H9 (cell line): ENCODE measurements around the gene DLEC1. TPM values are rescaled to one million over a fixed set of nuclear protein-coding genes. Genes with fewer than 3 reads are reported as not detected.
"Not testable (repeated sequence)": the region's sequence is repeated elsewhere in the genome, so short reads cannot be mapped to it uniquely, and the experiment has no call there.

Experiments used
- DNase-seq: peaks from one replicate; pipeline ENCODE4 v3.0.0-alpha.2; 2017
- H2AFZ ChIP-seq: one replicate; pipeline ENCODE4 v1.6.1; 2013; ENCODE audit warnings: mild to moderate bottlenecking, low read length, control low read depth, moderate library complexity
- H2AK5ac ChIP-seq: 2 replicates; pipeline ENCODE4 v1.6.1; 2013; ENCODE audit warnings: low read length, control low read depth, mixed read lengths; ENCODE audit not compliant: insufficient read length
- H2BK120ac ChIP-seq: one replicate; pipeline ENCODE4 v1.6.1; 2013; ENCODE audit warnings: low read depth, mild to moderate bottlenecking, low read length, control low read depth, inconsistent platforms; ENCODE audit not compliant: poor library complexity, severe bottlenecking
- H2BK12ac ChIP-seq: 2 replicates; pipeline ENCODE4 v1.6.1; 2013; ENCODE audit warnings: low read length, control low read depth, mixed read lengths, low read depth; ENCODE audit not compliant: insufficient read length
- H2BK15ac ChIP-seq: 2 replicates; pipeline ENCODE4 v1.6.1; 2013; ENCODE audit warnings: low read depth, low read length, control low read depth
- H2BK20ac ChIP-seq: one replicate; pipeline ENCODE4 v1.6.1; 2013; ENCODE audit warnings: low read depth, mild to moderate bottlenecking, low read length, control low read depth, inconsistent platforms; ENCODE audit not compliant: poor library complexity, severe bottlenecking
- H2BK5ac ChIP-seq: 2 replicates; pipeline ENCODE4 v1.6.1; 2013; ENCODE audit warnings: low read length, control low read depth, mixed read lengths; ENCODE audit not compliant: insufficient read length
- H3K14ac ChIP-seq: 2 replicates; pipeline ENCODE4 v1.6.1; 2013; ENCODE audit warnings: low read length, control low read depth; ENCODE audit not compliant: insufficient read depth
- H3K18ac ChIP-seq: 2 replicates; pipeline ENCODE4 v1.6.1; 2013; ENCODE audit warnings: low read depth, mild to moderate bottlenecking, mixed read lengths, low read length, control low read depth; ENCODE audit not compliant: insufficient read length
- H3K23ac ChIP-seq: 2 replicates; pipeline ENCODE4 v1.6.1; 2013; ENCODE audit warnings: low read length, control low read depth, mixed read lengths, low read depth; ENCODE audit not compliant: insufficient read length
- H3K23me2 ChIP-seq: 2 replicates; pipeline ENCODE4 v1.6.1; 2013; ENCODE audit warnings: low read depth, mild to moderate bottlenecking, mixed read lengths, low read length, control low read depth; ENCODE audit not compliant: insufficient read length, poor library complexity, severe bottlenecking
- H3K27ac ChIP-seq: 2 replicates; pipeline ENCODE4 v1.5.1; 2013; ENCODE audit warnings: low read length, control low read depth, mixed read lengths, low read depth; ENCODE audit not compliant: insufficient read length
- H3K27me3 ChIP-seq: 2 replicates; pipeline ENCODE4 v1.6.1; 2013; ENCODE audit warnings: low read length, control low read depth, inconsistent platforms; ENCODE audit not compliant: insufficient read depth
- H3K4ac ChIP-seq: 2 replicates; pipeline ENCODE4 v1.6.1; 2013; ENCODE audit warnings: low read depth, mild to moderate bottlenecking, control low read depth, inconsistent platforms, low read length, moderate library complexity
- H3K4me1 ChIP-seq: 2 replicates; pipeline ENCODE4 v1.6.1; 2013; ENCODE audit warnings: low read length, control low read depth, inconsistent platforms; ENCODE audit not compliant: insufficient read depth
- H3K4me2 ChIP-seq: 2 replicates; pipeline ENCODE4 v1.6.1; 2013; ENCODE audit warnings: low read length, control low read depth, mixed read lengths; ENCODE audit not compliant: insufficient read length, insufficient read depth
- H3K56ac ChIP-seq: 2 replicates; pipeline ENCODE4 v1.6.1; 2013; ENCODE audit warnings: low read depth, mild to moderate bottlenecking, mixed read lengths, low read length, control low read depth; ENCODE audit not compliant: insufficient read length
- H3K79me1 ChIP-seq: 2 replicates; pipeline ENCODE4 v1.6.1; 2013; ENCODE audit warnings: low read depth, mild to moderate bottlenecking, moderate library complexity, low read length, control low read depth, inconsistent platforms; ENCODE audit not compliant: insufficient read depth, poor library complexity, severe bottlenecking
- H3K79me2 ChIP-seq: 2 replicates; pipeline ENCODE4 v1.6.1; 2013; ENCODE audit warnings: low read length, control low read depth, inconsistent platforms; ENCODE audit not compliant: insufficient read depth
- H3K9ac ChIP-seq: 2 replicates; pipeline ENCODE4 v1.6.1; 2013; ENCODE audit warnings: low read length, control low read depth, mixed read lengths; ENCODE audit not compliant: insufficient read length; ENCODE audit errors: extremely low read depth
- H3K9me3 ChIP-seq: one replicate; pipeline ENCODE4 v1.6.1; 2013; ENCODE audit warnings: low read depth, low read length, inconsistent platforms; ENCODE audit not compliant: control insufficient read depth
- H3T11ph ChIP-seq: one replicate; pipeline ENCODE4 v1.6.1; 2013; ENCODE audit warnings: mild to moderate bottlenecking, low read length, control low read depth, inconsistent platforms
- H4K20me1 ChIP-seq: one replicate; pipeline ENCODE4 v1.6.1; 2013; ENCODE audit not compliant: control insufficient read depth, insufficient read length, insufficient read depth
- H4K5ac ChIP-seq: 2 replicates; pipeline ENCODE4 v1.6.1; 2013; ENCODE audit warnings: low read depth, mild to moderate bottlenecking, mixed read lengths, low read length, control low read depth; ENCODE audit not compliant: insufficient read length
- H4K8ac ChIP-seq: replicated peaks from 2 replicates; pipeline ENCODE4 v1.6.1; 2013; ENCODE audit warnings: low read length, control low read depth, mixed read lengths, low read depth; ENCODE audit not compliant: insufficient read length
- H4K91ac ChIP-seq: 2 replicates; pipeline ENCODE4 v1.6.1; 2013; ENCODE audit warnings: low read depth, mild to moderate bottlenecking, moderate library complexity, mixed read lengths, low read length, control low read depth; ENCODE audit not compliant: insufficient read length
- H3K27ac Mint-ChIP-seq, 3 experiments: 2 replicates in 2 of 3; 3 replicates in 1 of 3; pipeline ENCODE4 v1.8.0; 2020 to 2021; ENCODE audit warnings: mixed read lengths in 3 of 3, mild to moderate bottlenecking in 1 of 3, moderate library complexity in 1 of 3
- H3K27me3 Mint-ChIP-seq: 2 replicates; pipeline ENCODE4 v1.8.0; 2021; ENCODE audit warnings: low read depth, mild to moderate bottlenecking, moderate library complexity, mixed read lengths
- H3K36me3 Mint-ChIP-seq, 3 experiments: 2 replicates in 2 of 3; 3 replicates in 1 of 3; pipeline ENCODE4 v1.8.0; 2020 to 2021; ENCODE audit warnings: low read depth in 3 of 3, mixed read lengths in 3 of 3; ENCODE audit not compliant: insufficient read depth in 1 of 3
- H3K4me1 Mint-ChIP-seq, 2 experiments: 2 replicates each; pipeline ENCODE4 v1.8.0; 2020; ENCODE audit warnings: mixed read lengths in 2 of 2
- H3K4me3 Mint-ChIP-seq, 2 experiments: 2 replicates in 1 of 2; 3 replicates in 1 of 2; pipeline ENCODE4 v1.8.0; 2020 to 2021; ENCODE audit warnings: mild to moderate bottlenecking in 2 of 2, mixed read lengths in 2 of 2, moderate library complexity in 1 of 2
- H3K9me3 Mint-ChIP-seq, 2 experiments: 2 replicates in 1 of 2; 3 replicates in 1 of 2; pipeline ENCODE4 v1.8.0; 2020; ENCODE audit warnings: mild to moderate bottlenecking in 2 of 2, mixed read lengths in 2 of 2, moderate library complexity in 1 of 2
- WGBS: extraction: QIAGEN DNeasy Blood & Tissue Kit; methylation state at CpG from one replicate; pipeline ENCODE4 v1.1.7; 2013; ENCODE audit warnings: missing lambda C conversion rate, low lambda C conversion rate, mixed read lengths; ENCODE audit not compliant: insufficient read length; ENCODE audit errors: extremely low coverage; 5-methylcytosine and 5-hydroxymethylcytosine counted together
- total RNA-seq: library from RNA; stranded (reverse); gene quantifications from 2 replicates; pipeline ENCODE4 v1.2.1, GENCODE V29; 2021

Gene DLEC1
- total RNA-seq, 1 experiment from 2014 or later = 2.1 TPM

DNA sequence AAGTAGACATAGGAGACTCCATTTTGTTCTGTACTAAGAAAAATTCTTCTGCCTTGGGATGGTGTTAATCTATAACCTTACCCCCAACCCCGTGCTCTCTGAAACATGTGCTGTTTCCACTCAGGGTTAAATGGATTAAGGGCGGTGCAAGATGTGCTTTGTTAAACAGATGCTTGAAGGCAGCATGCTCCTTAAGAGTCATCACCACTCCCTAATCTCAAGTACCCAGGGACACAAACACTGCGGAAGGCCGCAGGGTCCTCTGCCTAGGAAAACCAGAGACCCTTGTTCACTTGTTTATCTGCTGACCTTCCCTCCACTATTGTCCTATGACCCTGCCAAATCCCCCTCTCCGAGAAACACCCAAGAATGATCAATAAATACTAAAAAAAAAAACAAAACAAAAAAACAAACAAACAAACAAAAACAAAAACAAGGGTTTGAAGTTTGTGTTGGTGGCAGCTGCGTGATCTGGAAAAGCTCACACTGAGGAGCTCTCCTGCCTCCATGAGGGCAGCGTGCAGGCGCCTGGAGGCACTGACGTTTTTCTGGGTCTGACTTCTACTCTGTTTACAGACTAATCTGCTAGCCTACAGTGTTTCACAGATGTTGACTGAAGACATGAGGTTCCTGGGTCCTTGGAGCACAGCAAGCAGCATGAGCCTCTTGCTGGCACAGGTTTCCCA is 14.9 kb downstream of the DLEC1 start:
- H3K9me3 ChIP-seq, H3K79me2 ChIP-seq, H3K9ac ChIP-seq, H2BK15ac ChIP-seq, H3K23me2 ChIP-seq, H2AFZ ChIP-seq, H3K27me3 ChIP-seq, H4K20me1 ChIP-seq, H3K79me1 ChIP-seq, H3K4me2 ChIP-seq, H2BK120ac ChIP-seq, H3T11ph ChIP-seq, DNase-seq, H4K8ac ChIP-seq, H3K23ac ChIP-seq, H3K56ac ChIP-seq, H3K18ac ChIP-seq, H2AK5ac ChIP-seq, H2BK5ac ChIP-seq, H3K14ac ChIP-seq, H3K4me1 Mint-ChIP-seq, H3K27ac Mint-ChIP-seq, H3K4me1 ChIP-seq, H3K4ac ChIP-seq, H3K36me3 Mint-ChIP-seq, H3K4me3 Mint-ChIP-seq, H3K27ac ChIP-seq, H2BK12ac ChIP-seq, H4K5ac ChIP-seq, H4K91ac ChIP-seq, H2BK20ac ChIP-seq: not testable (repeated sequence)
- Mint-ChIP-seq H3K9me3 (peaks cover 20 to 21% of the 10 kb centered on the region in 2 experiments), H3K27me3 (peaks cover 12% of the 10 kb centered on the region)
- WGBS = no CpG with 5 or more reads among the region's 9 CpGs
